ENCODE measurements around the gene LRBA.
"Not testable (repeated sequence)": the region's sequence is repeated elsewhere in the genome, so short reads cannot be mapped to it uniquely, and the experiment has no call there.

The LRBA gene, protein sequence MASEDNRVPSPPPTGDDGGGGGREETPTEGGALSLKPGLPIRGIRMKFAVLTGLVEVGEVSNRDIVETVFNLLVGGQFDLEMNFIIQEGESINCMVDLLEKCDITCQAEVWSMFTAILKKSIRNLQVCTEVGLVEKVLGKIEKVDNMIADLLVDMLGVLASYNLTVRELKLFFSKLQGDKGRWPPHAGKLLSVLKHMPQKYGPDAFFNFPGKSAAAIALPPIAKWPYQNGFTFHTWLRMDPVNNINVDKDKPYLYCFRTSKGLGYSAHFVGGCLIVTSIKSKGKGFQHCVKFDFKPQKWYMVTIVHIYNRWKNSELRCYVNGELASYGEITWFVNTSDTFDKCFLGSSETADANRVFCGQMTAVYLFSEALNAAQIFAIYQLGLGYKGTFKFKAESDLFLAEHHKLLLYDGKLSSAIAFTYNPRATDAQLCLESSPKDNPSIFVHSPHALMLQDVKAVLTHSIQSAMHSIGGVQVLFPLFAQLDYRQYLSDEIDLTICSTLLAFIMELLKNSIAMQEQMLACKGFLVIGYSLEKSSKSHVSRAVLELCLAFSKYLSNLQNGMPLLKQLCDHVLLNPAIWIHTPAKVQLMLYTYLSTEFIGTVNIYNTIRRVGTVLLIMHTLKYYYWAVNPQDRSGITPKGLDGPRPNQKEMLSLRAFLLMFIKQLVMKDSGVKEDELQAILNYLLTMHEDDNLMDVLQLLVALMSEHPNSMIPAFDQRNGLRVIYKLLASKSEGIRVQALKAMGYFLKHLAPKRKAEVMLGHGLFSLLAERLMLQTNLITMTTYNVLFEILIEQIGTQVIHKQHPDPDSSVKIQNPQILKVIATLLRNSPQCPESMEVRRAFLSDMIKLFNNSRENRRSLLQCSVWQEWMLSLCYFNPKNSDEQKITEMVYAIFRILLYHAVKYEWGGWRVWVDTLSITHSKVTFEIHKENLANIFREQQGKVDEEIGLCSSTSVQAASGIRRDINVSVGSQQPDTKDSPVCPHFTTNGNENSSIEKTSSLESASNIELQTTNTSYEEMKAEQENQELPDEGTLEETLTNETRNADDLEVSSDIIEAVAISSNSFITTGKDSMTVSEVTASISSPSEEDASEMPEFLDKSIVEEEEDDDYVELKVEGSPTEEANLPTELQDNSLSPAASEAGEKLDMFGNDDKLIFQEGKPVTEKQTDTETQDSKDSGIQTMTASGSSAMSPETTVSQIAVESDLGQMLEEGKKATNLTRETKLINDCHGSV (N-terminal part only)

DNA sequence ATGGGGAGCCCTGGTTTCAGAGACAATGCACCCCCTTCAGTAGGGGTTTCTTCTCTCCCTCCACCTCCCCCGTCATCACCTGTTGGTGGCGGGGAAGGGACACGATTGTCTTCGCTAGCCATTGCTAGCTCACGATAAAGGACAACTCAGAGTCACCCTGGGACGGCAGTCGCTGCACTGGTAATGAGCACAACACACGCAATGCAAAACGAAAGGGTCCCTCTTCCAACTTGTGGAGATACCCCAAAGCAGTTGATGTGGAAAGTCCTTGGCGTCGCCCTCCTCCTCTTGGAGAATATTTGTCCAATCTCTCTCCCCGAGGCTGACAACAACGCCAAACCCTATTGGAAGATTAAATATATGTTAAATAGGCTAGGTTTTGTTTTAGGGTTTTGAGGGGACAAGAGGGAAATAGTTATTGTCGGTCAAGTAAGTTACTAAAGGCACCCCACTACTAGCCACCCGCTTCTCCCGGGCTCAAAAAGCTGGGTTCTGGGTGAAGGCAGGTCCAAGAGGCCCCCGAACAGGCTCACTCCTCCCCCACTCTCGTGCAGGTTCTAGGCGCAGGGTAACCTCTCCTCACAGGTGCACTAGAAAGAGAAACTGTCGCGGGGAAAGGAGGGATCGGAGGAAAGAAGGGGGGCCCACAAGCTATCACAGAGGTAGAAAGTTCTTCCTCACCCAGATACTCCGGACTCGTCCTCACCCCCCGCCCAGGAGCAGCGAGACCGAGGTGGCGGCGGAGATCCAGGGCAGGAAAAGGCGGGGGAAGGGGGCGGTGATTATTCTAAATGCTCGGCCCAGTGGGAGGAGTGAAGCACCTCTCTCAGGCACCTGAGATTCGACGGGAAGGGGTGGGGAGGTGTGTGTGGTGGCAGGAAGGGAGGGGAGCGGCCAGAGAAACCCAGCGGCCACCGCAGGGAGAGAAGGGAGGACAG lies at the start of gene LRBA:
TSS of gene LRBA (minus strand) at position 764 of the 938 bp plus-strand sequence. CDS start at position 122, 642 bp downstream.
- no peak for DNase-seq

DNA sequence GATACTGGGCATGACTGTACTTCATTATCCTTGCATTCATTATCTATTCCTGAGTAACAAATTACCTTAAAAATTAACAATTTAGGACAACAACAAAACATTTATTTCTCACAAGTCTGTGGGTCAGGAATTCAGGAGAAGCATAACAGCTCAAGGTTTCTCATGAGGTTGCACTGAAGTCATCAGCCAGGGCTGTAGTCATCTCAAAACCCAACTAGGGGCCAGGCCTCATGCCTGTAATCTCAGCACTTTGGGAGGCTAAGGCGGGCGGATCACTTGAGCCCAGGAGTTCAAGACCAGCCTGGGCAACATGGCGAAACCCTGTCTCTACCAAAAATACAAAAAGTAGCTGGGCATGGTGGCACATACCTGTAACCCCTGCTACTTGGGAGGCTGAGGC lies 48.1 kb upstream of the LRBA start:
- DNase-seq: not testable (repeated sequence)

DNA sequence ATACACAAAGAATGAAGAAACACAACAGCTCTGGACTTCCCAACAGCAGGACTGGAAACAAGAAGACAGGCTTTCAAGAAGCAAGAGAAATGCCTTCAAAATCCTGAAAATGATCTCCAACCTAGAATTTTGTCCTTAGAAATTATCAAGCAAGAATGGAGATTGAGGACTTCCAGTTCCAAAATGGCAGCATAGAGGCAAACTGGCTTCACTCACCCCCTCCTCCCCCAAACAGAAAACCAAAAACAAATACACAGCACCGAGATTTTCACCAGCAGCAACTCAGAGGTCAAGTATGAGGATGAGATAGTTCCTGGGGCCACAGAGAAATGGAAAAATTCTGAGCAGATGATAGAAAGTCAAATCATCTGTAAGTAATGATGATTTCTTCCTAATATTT lies 40.5 kb upstream of the LRBA start:
- no peak for DNase-seq

DNA sequence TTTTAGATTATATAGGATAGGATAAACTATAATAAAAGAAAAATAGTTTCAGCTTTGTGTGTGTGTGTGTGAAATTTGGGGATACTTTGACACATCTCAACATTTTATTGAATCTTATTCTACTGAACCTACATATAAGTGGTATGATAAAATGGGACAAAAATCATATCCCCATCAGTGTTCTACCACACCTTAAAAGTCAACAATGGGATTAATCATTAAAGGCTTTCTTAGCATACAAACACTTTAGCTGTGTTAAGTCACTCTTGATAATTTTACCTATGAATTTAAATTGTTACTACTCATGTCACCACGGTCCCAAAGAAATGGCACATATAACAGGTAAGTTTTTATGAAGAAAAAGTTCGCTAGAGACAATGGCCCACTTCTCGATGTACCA lies 37.7 kb upstream of the LRBA start:
- DNase-seq: no peak

DNA sequence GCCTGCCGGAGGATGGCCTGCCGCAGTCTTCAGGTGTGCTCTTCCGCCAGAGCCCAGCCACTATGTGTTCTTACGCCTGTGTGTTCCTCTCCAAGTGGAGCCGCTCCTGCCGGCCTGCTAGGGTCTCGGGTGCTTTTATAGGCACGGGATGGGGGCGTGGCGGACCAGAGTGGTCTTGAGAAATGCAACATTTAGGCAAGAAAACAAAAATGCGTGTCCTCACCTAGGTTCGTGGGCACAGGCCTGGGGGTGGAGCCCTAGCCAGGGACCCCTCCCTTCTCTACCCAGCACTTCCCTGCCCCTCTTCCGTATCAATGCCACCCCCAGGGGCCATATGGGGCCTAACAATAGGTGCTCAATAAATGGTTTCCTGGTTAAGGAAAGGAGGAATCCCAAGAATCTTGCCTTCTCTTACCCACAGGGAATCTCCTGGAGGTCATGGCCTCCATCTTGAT lies 34.4 kb upstream of the LRBA start:
- no peak for DNase-seq

DNA sequence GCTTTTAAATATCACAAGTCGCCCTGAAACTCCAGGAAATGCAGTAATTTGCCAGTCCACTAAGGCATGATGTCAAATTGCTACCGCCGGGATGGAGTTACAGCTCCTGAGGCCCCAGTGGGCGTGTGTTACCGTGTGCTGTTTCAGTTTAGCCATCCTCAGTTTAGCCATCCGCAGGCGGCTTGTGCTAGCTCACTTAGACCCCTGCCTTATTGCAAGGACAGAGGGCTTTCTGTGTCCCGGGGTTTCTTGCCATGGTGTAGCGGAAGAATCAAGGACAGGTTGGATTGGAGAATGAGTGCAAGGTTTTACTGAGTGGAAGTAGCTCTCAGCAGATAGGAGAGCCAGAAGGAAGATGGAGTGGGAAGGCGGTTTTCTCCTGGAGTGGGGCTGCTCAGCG lies 33.8 kb upstream of the LRBA start:
- no peak for DNase-seq

DNA sequence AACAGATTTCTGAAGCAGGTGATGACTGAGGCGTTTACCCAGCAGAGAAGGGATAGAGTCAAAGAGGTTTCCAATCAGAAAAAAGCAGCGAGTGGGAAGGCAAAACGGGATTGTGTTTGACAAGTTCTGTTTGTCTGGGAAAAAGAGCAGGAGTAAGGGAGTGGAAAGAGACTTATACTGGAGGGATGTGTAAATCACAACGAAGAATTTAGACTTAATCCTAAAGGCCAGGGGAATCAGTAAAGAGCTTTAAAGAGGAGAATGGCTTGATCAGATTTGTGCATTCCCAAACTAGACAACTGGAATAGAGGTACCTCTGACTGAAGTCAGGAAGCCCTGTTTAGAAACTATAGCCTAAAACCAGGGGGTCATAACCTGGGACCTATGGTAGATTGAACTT lies 31.5 kb upstream of the LRBA start:
- DNase-seq: no peak

DNA sequence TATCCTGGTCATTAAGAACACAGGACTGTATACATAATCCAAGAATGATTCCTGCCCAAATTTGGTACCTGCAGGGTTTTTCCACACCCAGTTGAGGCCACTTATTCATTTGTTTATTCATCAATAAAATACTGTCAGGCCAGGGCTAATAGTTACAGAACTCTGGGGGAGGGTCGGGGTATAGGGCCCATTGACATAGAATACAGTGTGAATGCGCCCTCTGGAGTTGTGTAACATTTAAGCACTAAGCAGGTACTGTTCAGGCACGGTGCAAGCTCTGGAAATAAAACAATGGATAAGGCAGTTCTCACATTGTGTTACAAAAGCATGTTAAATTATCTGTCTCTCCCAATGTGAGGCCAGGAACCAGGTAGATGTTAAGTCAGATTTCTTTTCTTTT lies 30.8 kb upstream of the LRBA start:
- DNase-seq: no peak

DNA sequence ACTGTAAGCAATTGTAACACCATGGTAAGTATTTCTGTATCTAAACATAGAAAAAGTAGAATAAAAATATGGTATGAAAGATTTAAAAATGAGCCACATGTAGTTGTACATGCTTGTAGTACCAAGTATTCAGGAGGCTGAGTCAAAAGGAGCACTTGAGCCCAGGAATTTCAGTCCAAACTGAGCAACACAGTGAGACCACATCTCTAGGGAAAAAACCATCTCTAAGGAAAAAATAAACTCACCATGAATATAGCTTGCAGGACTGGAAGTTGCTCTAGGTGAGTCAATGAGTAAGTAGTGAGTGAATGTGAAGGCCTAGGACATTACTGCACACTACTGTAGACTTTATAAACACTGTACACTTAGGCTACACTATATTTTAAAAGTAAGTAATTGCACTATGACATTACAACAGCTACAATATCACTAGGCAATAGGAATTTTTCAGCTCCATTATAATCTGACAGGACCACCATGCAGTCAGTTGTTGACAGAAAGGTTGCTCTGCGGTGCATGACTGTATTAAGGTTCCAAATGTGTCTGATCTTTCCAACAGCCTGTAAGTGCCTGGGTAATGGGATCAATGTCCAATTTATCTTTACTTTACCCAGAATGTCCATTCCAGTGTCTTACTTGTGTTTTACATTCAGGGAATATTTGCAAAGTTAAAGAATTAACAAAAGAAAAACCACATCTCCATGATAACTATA lies 28.9 kb upstream of the LRBA start:
- no peak for DNase-seq

DNA sequence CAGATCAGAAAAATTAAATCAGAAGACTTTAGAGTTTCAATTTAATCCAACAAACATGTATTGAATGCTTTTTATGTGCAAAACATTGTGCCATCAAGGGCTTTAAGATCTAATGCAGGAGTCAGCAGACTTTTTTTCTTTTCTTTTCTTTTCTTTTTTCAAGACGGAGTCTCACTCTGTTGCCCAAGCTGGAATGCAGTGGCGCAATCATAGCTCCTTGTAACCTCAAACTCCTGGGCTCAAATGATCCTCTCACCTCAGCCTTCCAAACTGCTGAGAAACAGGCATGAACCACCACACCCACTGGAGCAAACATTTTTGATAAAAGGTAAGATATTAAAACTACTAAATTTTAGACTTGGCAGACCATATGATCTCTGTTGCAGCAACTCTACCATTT lies 24.6 kb upstream of the LRBA start:
- no peak for DNase-seq

DNA sequence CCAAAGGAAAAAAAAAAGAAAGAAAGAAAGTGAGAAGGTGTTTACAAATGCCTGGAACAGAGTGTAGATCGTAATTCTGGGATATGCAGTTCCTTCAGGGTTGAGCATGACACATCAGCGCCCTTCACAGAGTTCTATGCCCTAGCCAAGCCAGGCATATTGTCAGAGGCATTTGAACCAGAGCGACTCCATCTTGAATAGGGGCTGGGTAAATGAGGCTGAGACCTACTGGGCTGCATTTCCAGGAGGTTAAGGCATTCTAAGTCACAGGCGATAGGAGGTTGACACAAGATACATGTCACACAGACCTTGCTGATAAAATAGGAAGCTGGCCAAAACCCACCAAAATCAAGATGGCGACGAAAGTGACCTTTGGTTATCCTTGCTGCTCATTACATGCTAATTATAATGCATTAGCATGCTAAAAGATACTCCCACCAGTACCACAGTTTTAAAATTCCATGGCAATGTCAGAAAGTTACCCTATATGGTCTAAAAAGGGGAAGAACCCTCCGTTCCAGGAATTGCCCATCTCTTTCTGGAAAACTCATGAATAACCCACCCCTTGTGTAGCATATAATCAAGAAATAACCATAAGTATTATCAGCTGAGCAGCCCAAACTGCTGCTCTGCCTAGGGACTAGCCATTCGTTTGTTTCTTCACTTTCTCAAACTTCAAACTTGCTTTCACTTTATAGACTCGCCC lies 23.5 kb upstream of the LRBA start:
- no peak for DNase-seq

DNA sequence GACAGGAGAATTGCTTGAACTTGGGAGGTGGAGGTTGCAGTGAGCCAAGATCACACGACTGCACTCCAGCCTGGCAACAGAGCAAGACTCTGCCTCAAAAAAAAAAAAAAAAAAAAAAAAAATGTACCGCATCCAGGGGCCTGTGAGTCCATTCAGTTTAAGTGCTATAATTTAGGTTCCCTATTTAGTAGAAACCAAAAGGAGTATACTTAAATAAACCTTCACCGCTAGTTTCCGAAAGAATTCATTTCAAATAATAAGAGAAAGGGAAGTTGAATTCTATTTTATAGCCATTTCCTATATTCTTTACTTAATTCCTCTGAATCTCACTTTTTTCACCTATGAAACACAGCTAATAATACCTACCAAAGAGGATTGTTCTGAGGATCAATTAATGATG lies 20.8 kb upstream of the LRBA start:
- no peak for DNase-seq

DNA sequence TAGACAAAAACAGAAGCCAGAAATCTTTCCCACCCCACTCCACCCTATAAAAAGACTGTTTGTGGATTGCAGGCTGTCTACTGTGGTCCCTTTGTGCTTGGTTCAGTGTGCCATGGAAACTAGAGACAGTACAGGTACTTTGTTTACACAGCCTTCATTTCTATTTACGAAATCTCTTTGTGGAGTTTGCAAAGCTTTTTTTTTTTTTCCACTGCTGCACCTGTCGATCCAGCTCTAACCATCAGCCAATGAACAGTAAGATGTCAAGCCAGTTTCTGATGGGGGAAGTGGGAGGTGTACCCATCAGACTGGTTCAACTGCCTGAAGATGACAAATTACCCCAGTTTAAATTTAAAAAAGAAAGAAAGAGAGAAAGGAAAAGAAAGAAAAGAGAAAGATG lies 20.2 kb upstream of the LRBA start:
- no peak for DNase-seq

DNA sequence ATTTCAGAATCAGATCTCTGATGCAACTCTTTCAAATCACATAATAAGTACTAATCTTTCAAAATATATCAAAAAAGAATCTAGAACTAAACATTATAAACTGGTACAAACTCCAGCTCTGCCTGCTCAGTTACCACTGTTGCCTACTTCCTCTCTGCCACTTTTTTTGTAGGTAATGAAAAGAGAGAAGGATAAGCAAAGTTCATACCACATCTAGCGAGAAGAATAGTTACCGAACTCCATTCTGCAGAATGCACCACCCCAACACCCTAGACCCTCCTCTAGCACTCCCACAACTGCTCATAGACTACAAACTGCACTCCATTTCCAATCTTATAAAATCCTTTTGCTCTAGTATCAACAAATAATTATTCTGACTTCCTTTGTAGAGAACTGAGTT lies 19.7 kb upstream of the LRBA start:
- DNase-seq: no peak

DNA sequence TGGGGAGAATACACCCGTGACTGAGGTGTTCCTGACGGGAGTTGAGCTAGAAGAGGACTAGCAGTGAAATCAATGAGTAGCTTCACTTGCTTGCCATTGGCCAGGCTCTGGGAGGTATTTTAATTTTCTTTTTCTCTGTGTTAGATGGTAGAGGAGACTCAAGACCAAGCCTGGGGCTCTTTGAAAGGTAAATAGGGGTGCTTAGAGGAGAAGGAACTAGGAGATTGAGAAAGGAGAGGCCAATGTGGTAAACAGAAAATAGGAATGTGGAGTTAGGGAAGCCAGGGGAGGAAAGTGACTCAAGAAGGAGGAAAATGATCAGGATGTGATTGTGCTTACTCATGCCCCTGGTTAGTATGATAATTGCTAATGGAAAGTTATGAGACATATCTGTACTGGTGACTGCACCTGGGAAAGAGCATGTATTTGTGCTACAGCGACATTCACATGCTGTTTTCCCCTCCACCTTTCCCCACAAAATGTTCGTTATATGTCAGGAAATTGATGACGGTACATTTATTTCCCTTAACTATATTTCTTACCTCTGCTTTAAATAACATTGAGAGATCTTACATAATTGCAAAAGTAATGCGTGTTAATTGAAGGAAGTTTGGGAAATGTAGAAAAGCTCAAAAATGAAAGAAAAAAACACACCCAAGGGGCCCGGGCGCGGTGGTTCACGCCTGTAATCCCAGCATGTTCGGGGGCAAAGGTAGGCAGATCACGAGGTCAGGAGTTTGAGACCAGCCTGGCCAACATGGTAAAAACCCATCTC lies 16.9 kb upstream of the LRBA start:
- DNase-seq: no peak

DNA sequence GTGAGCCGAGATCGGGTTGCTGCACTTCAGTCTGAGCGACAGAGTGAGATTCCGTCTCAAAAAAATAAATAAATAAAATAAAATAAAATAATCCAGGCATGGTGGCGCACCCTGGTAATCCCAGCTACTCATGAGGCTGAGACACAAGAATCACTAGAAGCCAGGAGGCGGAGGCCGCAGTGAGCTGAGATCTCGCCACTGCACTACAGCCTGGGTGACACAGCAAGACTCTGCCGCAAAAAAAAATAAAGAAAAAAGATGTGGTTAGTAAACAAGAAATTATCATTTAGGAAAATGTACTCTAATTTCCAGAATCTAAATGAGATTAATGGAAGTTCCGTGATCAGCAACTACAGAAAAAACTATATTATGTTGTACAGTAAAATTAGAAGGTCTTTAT lies 14.5 kb upstream of the LRBA start:
- DNase-seq: no peak

DNA sequence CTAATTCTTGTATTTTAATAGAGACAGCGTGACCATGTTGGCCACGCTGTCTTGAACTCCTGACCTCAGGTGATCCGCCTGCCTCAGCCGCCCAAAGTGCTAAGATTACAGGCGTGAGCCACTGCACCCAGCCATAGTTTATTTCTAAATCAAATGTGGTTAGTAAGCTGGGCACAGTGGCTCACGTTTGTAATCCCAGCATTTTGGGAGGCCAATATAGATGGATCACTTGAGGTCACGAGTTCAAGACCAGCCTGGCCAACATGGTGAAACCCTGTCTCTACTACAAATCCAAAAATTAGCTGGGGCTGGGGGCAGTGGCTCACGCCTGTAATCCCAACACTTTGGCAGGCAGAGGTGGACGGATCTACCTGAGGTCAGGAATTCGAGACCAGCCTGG lies 13.9 kb upstream of the LRBA start:
- not testable (repeated sequence) for DNase-seq

DNA sequence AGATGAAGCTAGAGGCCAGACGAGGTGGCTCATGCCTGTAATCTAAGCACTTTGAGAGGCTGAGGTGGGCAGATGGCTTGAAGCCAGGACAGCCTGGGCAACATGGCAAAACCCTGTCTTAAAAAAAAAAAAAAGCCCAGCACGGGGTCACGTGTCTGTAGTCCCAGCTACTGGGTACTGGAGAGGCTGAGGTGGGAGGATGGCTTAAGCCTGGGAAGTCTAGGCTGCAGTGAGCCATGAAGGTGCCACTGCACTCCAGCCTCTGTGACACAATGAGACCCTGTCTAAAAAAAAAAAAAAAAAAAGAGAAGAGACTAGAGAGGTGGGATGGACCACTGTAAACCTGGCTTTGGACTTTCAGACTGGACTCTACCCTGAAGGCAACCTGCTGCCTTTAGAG lies 10.7 kb upstream of the LRBA start:
- no peak for DNase-seq

DNA sequence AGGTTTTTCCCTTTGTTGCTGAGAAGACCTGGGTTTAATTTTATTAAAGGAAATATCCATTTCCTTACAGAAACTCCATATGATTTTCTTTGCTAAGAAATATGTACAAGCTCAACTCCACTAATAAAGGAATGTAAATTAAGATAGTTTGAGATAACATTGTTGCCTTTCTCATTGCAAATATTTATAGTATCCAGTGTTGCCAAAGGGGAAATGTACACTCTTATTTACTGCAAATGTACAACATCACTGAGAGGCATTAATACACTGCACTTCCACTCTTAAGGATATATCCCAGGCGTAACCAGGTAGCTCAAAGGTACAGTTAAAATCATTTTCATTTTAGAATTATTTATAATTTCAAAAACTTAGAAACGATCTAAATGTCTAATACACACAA lies 7.5 kb upstream of the LRBA start:
- no peak for DNase-seq
